Spleen (tissue), 13 donors: ENCODE data around the gene CACNB1. TPM values are rescaled to one million over a fixed set of nuclear protein-coding genes. Genes with fewer than 3 reads are reported as not detected.

Experiments
- DNase-seq: peaks from one replicate; pipeline ENCODE4 v3.0.0-alpha.2; 2020
- H3K27ac ChIP-seq, 8 donors: fragments of 200-600 bp; sonication (generic) in 7 of 8; 1 replicate in 4 of 8; 2 replicates in 4 of 8; pipeline versions ENCODE4 v1.5.0 to v1.8.0; 2016 to 2021; ENCODE audit warnings: inconsistent platforms in 4 of 8, mild to moderate bottlenecking in 4 of 8, moderate library complexity in 1 of 8
- H3K27me3 ChIP-seq, 7 donors: fragments of 200-600 bp; sonication (generic) in 6 of 7; replicated peaks in 1 of 7; 1 replicate in 4 of 7; 2 replicates in 3 of 7; pipeline versions ENCODE4 v1.5.0 to v1.8.0; 2016 to 2021; ENCODE audit warnings: inconsistent platforms in 3 of 7, mild to moderate bottlenecking in 1 of 7
- H3K36me3 ChIP-seq, 6 donors: fragments of 200-600 bp; sonication (generic) in 5 of 6; 1 replicate in 4 of 6; 2 replicates in 2 of 6; pipeline versions ENCODE4 v1.5.0 to v1.8.0; 2016 to 2021; ENCODE audit warnings: inconsistent platforms in 2 of 6
- H3K4me1 ChIP-seq, 6 donors: fragments of 200-600 bp; sonication (generic) in 5 of 6; 1 replicate in 3 of 6; 2 replicates in 3 of 6; pipeline versions ENCODE4 v1.5.0 to v1.8.0; 2016 to 2021; ENCODE audit warnings: inconsistent platforms in 3 of 6
- H3K4me3 ChIP-seq, 8 donors: fragments of 200-600 bp; sonication (generic) in 7 of 8; 1 replicate in 4 of 8; 2 replicates in 4 of 8; pipeline versions ENCODE4 v1.5.0 to v1.8.0; 2016 to 2021; ENCODE audit warnings: inconsistent platforms in 4 of 8, mild to moderate bottlenecking in 4 of 8, moderate library complexity in 2 of 8
- H3K9me3 ChIP-seq, 8 donors: fragments of 200-600 bp; sonication (generic) in 7 of 8; 1 replicate in 4 of 8; 2 replicates in 4 of 8; pipeline versions ENCODE4 v1.5.0 to v1.8.0; 2016 to 2021; ENCODE audit warnings: inconsistent platforms in 4 of 8
- POLR2A ChIP-seq, 3 donors: fragments of 450-650 bp; IDR thresholded peaks; one replicate each; pipeline ENCODE4 v1.5.1; 2017; ENCODE audit warnings: antibody characterized with exemption in 3 of 3, mild to moderate bottlenecking in 1 of 3
- POLR2AphosphoS5 ChIP-seq, 3 donors: sonication (generic); formaldehyde crosslinking; IDR thresholded peaks; one replicate each; pipeline ENCODE4 v1.5.1; 2017; ENCODE audit warnings: antibody characterized with exemption in 3 of 3
- whole genome bisulfite sequencing, 5 donors: extraction: QIAGEN DNeasy Blood & Tissue Kit in 3 of 5; methylation state at CpG; one replicate each; pipeline versions ENCODE4 v1.1.5 to v1.1.7; 2013 to 2018; 5-methylcytosine and 5-hydroxymethylcytosine counted together
- intact Hi-C: fragments of 100-400 bp; cut with DNase I; formaldehyde crosslinking; loops from one replicate; pipeline ENCODE4 v1.15.0; 2023; ENCODE audit warnings: low total_unique reads
- long read RNA-seq, 2 donors: transcript quantifications; one replicate each; lab custom pipeline, GENCODE V29; 2026
- polyA plus RNA-seq, 3 donors: library from polyadenylated mRNA; stranded (reverse); fragments of 200-250 nt; gene quantifications; one replicate each; pipeline ENCODE4 v1.2.1, GENCODE V29; 2013
- total RNA-seq, 7 donors: library from RNA; depleted of rRNA in 3 of 7; stranded (reverse); fragments of >200 nt in 3 of 7; fragmentation: NEBNext Ultra II Directional in 4 of 7; extraction: Animal tissue kit (Norgen Biotek cat#: 25700) in 4 of 7; gene quantifications; one replicate each; pipeline versions ENCODE4 v1.1.0 to v1.2.1, GENCODE V29; 2016 to 2021
- TF ChIP-seq, protein P1 (sequence below), 11 experiments: fragments of 200-600 bp in 7 of 11; fragments of 450-650 bp in 4 of 11; sonication (generic) in 4 of 11; IDR thresholded peaks in 8 of 11; conservative IDR thresholded peaks in 3 of 11; 1 replicate in 7 of 11; 2 replicates in 4 of 11; pipeline versions ENCODE4 v1.4.0 to v1.8.0; 2016 to 2021; ENCODE audit warnings: antibody characterized with exemption in 11 of 11, inconsistent platforms in 4 of 11, mild to moderate bottlenecking in 1 of 11
- donor health status: healthy with polysubstance abuse.
- donor health status: DM: no; HTN: no; CAD: no; lungs with moderate emphysema.
- donor health status: DM: no; HTN: no; CAD: no.
- donor health status: Bipolar disorder and iron deficiency.
- donor health status: healthy.
- donor health status: DM: no; HTN: no; CAD: no.
- donor health status: DM: yes; HTN: yes; CAD: no.

Gene CACNB1
- total RNA-seq: 10 to 100 TPM in 2 of 7 donors, 1 to 10 TPM in 5; 4.1 to 11.9 (median 7.1) TPM
- polyA plus RNA-seq: 1 to 10 TPM; 2.0 to 5.0 (median 4.2) TPM
- long read RNA-seq, donor 1, partial matches to known transcripts: 10 of 10 reads
- long read RNA-seq, donor 1, other reads (novel, unspliced or antisense): 0 of 10 reads
- long read RNA-seq, donor 2: 0 reads

DNA sequence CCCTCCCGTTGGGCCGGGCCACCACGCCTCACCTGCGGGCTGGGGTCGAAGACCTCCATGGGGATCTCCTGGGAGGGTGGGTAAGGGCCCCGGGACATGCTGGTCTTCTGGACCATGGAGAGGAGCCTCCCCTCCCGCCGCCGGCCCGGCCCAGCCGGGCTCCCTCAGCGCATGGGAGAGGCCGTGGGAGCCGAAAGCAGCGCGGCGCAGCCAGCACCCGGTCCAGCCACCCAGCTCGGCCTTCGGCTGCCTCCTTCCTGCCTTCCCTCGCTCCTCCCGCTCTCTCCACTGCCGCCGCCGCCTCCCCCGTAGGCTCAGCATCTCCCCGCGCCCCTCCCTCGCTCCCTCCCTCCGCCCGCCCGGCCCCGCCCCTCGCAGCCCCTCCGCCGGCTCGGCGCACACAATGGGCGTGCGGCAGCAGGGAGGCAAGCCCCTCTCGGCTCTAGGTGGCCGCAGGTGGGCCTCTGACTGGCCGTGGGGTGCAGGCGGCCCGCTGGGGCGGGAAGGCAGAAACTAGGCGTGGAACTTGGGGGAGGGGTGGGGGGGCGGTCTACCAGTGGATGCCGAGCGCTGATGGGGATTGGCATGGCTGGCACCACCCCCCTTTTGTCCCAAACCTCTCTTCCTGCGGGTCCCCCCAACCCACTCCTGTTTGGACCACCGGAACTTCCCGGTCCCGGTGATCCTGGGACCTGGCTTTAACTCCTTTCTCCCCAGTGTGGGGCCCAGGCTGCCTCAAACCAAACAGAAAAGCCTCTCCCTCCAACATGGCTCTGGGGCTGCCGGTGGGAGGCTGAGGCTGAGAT is at the start of gene CACNB1:
CACNB1 (minus strand) TSS at position 290 of the 806 bp plus-strand sequence; CDS start at position 116, 174 bp downstream.
- Histone ChIP-seq H3K4me1 (peaks cover 21 to 85% (median 65%) of the 10 kb centered on the region in 6 donors), H3K27me3 (peaks cover 0 to 12% (median 0%) of the 10 kb centered on the region in 7 donors), H3K36me3 (peaks cover 2 to 27% (median 19%) of the 10 kb centered on the region in 6 donors), H3K4me3 (peak within 1 kb of the TSS; percentile 58 to 86 (median 72)), H3K27ac (peak within 1 kb of the TSS; percentile 56 to 98 (median 96)), H3K9me3 (no peaks in the 10 kb centered on the region)
- peak; percentile 90 for DNase-seq
- TF ChIP-seq POLR2A (IDR thresholded peaks at IDR 0.05) (no peak), POLR2AphosphoS5 (IDR thresholded peaks at IDR 0.05) (peak; percentile 65 to 81 (median 74))
- intact Hi-C loops: no loop called here
- 1 to 2% (median 1%) methylated on average over 27 to 54 of the region's 55 CpGs for WGBS, 5 donors

DNA sequence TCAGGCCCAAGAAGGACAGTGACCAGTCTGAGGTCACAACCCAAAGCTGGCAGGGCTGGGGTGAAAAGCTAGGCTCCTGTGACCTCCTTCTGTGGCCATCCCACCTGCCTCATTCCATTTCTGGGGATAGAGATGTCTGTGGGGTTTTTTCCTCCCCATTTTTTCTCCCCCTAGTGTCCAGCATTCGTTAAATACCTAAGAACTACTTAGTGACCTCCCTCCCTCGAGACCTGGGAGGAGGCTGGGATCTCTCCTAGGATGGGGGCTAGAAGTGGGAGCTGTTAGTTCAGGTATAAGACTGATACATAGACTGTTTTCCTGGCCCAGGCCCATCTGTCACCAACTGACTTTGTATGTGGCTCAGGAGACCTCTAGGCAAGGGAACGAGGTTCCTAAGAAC is 48.8 kb upstream of the CACNB1 start:
- H3K27me3 ChIP-seq: peaks cover 0 to 24% (median 0%) of the 10 kb centered on the region in 7 donors
- H3K36me3 ChIP-seq: peaks cover 0 to 7% (median 0%) of the 10 kb centered on the region in 6 donors
- WGBS, 5 donors: 43 to 64% (median 63%) methylated on average over 3 of the region's 3 CpGs
- H3K4me3 ChIP-seq: no peak overlapping the region
- no peaks in the 10 kb centered on the region for H3K9me3 ChIP-seq
- peaks cover 6 to 17% (median 13%) of the 10 kb centered on the region in 6 donors for H3K4me1 ChIP-seq
- TF ChIP-seq POLR2A (IDR thresholded peaks at IDR 0.05) (no peak), POLR2AphosphoS5 (IDR thresholded peaks at IDR 0.05) (no peak)
- TF ChIP-seq, protein P1, sequence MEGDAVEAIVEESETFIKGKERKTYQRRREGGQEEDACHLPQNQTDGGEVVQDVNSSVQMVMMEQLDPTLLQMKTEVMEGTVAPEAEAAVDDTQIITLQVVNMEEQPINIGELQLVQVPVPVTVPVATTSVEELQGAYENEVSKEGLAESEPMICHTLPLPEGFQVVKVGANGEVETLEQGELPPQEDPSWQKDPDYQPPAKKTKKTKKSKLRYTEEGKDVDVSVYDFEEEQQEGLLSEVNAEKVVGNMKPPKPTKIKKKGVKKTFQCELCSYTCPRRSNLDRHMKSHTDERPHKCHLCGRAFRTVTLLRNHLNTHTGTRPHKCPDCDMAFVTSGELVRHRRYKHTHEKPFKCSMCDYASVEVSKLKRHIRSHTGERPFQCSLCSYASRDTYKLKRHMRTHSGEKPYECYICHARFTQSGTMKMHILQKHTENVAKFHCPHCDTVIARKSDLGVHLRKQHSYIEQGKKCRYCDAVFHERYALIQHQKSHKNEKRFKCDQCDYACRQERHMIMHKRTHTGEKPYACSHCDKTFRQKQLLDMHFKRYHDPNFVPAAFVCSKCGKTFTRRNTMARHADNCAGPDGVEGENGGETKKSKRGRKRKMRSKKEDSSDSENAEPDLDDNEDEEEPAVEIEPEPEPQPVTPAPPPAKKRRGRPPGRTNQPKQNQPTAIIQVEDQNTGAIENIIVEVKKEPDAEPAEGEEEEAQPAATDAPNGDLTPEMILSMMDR (IDR thresholded peaks at IDR 0.05 in 8 of 11, conservative IDR thresholded peaks at IDR 0.05 in 3 of 11): no peak
- DNase-seq: peak; percentile 21
- intact Hi-C loops: no loop called here
- no peak overlapping the region for H3K27ac ChIP-seq

DNA sequence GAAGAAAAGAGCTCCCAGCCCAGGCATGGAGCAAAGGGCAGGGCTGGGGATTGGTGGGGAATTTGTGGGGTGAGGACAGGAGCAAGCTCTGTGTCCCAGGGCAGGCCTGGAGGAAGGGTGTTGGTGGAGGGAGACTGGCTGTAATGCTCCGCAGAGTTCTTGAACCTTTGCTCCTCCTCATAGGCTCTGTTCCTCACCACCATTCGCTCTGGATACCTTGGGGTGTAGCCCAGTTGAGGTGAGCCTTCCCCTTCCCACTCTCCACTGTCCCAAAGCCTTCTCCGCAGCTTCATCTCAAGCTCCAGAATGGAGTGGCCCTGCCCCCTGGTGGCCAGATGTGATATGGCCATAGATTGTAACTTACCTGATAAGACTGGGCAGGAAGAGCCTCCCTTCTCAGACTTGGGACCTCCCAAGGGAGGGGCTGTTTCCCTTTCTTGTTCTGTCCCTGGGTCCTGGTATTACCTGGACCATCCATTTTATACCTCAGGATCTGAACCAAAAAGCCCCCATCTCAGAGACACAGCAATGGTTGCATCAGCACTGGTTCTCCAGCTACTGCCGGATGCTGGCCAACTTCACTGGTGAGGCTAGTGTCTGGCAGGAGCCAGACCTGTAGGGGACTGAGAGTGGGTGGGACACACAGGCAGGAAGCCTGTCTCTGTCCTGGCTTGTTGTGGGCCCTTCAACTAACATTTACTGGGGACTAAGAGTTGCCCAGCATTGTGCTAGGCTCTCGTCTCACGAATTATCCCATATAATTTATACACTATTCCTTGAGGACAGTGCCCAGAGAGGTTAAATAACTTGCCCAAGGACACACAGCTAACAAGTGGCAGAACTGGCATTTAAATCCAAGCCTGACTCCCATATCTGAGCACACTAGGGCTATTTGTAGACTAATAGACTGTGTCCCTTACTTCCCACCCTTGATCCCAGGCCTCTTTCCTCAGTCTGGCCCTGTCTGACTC is 47.4 kb upstream of the CACNB1 start:
- Histone ChIP-seq H3K27ac (no peak overlapping the region), H3K36me3 (no peaks in the 10 kb centered on the region), H3K4me3 (no peak overlapping the region), H3K4me1 (peaks cover 6 to 18% (median 14%) of the 10 kb centered on the region in 6 donors), H3K9me3 (no peaks in the 10 kb centered on the region), H3K27me3 (peaks cover 0 to 25% (median 0%) of the 10 kb centered on the region in 7 donors)
- peak; percentile 94 for DNase-seq
- TF ChIP-seq POLR2A (IDR thresholded peaks at IDR 0.05) (no peak), POLR2AphosphoS5 (IDR thresholded peaks at IDR 0.05) (peak in 2 of 3 donors; percentile 7 to 58)
- TF ChIP-seq, protein P1 (IDR thresholded peaks at IDR 0.05 in 8 of 11, conservative IDR thresholded peaks at IDR 0.05 in 3 of 11): peak; percentile 81 to 96 (median 91)
- 37 to 52% (median 45%) methylated on average over 5 to 6 of the region's 6 CpGs for WGBS, 5 donors
- intact Hi-C loops: no loop called here

DNA sequence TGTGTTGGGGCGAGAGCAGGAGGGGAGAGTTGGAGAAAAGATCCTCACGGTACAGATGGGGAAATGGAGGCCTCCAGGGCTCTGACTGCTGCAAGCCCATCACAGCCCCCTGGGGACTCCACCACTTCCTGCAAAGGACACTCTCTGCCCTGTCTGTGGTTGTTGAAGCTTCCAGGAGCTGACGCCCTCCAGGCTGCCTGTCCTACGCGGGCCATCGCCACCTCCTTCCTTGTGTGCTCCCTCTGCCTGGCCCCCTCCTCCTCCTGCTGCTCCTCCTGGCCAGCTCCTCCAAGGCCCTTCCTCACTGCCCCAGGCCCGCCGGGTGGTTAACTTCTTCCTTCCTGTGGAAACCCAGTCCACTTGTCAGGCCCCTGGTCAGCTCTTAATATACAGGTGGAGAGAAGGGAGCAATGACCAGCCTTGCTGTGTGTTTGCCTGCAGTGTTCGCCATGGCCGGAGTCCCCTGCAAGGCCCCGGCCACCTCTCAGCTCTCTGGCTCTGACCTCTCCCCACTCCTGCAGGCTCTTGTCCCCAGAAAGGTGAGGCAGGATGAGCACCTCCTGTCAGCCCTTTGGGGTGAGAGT is 46.6 kb upstream of the CACNB1 start:
- Histone ChIP-seq H3K36me3 (no peaks in the 10 kb centered on the region), H3K27me3 (peaks cover 0 to 31% (median 0%) of the 10 kb centered on the region in 7 donors), H3K4me1 (peaks cover 6 to 26% (median 22%) of the 10 kb centered on the region in 6 donors), H3K9me3 (no peaks in the 10 kb centered on the region), H3K4me3 (peak overlapping the region in 1 of 8 donors; percentile 7), H3K27ac (no peak overlapping the region)
- WGBS, 5 donors: 23 to 30% (median 27%) methylated on average over 11 of the region's 11 CpGs
- peak; percentile 8 to 42 (median 19) for TF ChIP-seq POLR2AphosphoS5 (IDR thresholded peaks at IDR 0.05)
- TF ChIP-seq POLR2A (IDR thresholded peaks at IDR 0.05): no peak
- DNase-seq: peak; percentile 78
- intact Hi-C loops: no loop called here
